Stomach (tissue), 4 donors: ENCODE results near the gene BRMS1.

Experiments used
- EP300 ChIP-seq: sonication (generic); formaldehyde crosslinking; IDR thresholded peaks from one replicate; pipeline ENCODE4 v1.6.1; 2017; ENCODE audit warnings: antibody characterized with exemption
- POLR2AphosphoS5 ChIP-seq, 3 donors: sonication (generic); formaldehyde crosslinking; IDR thresholded peaks; one replicate each; pipeline ENCODE4 v1.6.1; 2016; ENCODE audit warnings: antibody characterized with exemption in 3 of 3
- TF ChIP-seq, protein P1 (sequence below), 7 experiments: fragments of 450-650 bp in 4 of 7; fragments of 200-600 bp in 3 of 7; sonication (generic) in 3 of 7; IDR thresholded peaks; one replicate each; pipeline ENCODE4 v1.5.1; 2016 to 2019; ENCODE audit warnings: antibody characterized with exemption in 7 of 7, control low read depth in 2 of 7, mild to moderate bottlenecking in 1 of 7

GRCh38 chr11:66391322-66391721, 46.4 kb upstream of the BRMS1 start:
- TF ChIP-seq EP300 (no peak), POLR2AphosphoS5 (IDR thresholded peaks at IDR 0.05) (no peak)
- TF ChIP-seq, protein P1, sequence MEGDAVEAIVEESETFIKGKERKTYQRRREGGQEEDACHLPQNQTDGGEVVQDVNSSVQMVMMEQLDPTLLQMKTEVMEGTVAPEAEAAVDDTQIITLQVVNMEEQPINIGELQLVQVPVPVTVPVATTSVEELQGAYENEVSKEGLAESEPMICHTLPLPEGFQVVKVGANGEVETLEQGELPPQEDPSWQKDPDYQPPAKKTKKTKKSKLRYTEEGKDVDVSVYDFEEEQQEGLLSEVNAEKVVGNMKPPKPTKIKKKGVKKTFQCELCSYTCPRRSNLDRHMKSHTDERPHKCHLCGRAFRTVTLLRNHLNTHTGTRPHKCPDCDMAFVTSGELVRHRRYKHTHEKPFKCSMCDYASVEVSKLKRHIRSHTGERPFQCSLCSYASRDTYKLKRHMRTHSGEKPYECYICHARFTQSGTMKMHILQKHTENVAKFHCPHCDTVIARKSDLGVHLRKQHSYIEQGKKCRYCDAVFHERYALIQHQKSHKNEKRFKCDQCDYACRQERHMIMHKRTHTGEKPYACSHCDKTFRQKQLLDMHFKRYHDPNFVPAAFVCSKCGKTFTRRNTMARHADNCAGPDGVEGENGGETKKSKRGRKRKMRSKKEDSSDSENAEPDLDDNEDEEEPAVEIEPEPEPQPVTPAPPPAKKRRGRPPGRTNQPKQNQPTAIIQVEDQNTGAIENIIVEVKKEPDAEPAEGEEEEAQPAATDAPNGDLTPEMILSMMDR (IDR thresholded peaks at IDR 0.05) = no peak
